Effector memory CD8-positive, alpha-beta T cell (primary cell): ENCODE data around the gene CC2D1B.

ENCODE experiments used
- ATAC-seq: fragments of 150-1000 bp; cut with Tn5 transposase; replicated peaks from 2 replicates; pipeline ENCODE4 v1.10.0; 2021; ENCODE audit warnings: mild to moderate bottlenecking, moderate library complexity
- DNase-seq, 3 experiments: peaks; one replicate each; pipeline ENCODE4 v3.0.0; 2021
- H3K27ac Mint-ChIP-seq, 2 donors: one replicate each; pipeline ENCODE4 v1.8.0; 2022; ENCODE audit warnings: mild to moderate bottlenecking in 2 of 2, mixed read lengths in 2 of 2, moderate library complexity in 2 of 2
- H3K27me3 Mint-ChIP-seq, 2 donors: one replicate each; pipeline ENCODE4 v1.8.0; 2022; ENCODE audit warnings: mixed read lengths in 2 of 2
- H3K36me3 Mint-ChIP-seq: one replicate; pipeline ENCODE4 v1.8.0; 2022; ENCODE audit warnings: mild to moderate bottlenecking, moderate library complexity, mixed read lengths; ENCODE audit not compliant: insufficient read depth
- H3K4me1 Mint-ChIP-seq, 2 donors: one replicate each; pipeline ENCODE4 v1.8.0; 2022; ENCODE audit warnings: low read depth in 2 of 2, mixed read lengths in 2 of 2
- H3K4me3 Mint-ChIP-seq, 2 donors: one replicate each; pipeline ENCODE4 v1.8.0; 2022; ENCODE audit warnings: mild to moderate bottlenecking in 2 of 2, mixed read lengths in 2 of 2, moderate library complexity in 2 of 2
- H3K9me3 Mint-ChIP-seq, 2 donors: one replicate each; pipeline ENCODE4 v1.8.0; 2022; ENCODE audit warnings: mixed read lengths in 2 of 2

The CC2D1B gene

GRCh38 chr1:52352690-52353089 is 13.3 kb downstream of the CC2D1B start:
- Mint-ChIP-seq H3K27me3 (no peaks in the 10 kb centered on the region), H3K4me3 (no peak overlapping the region), H3K4me1 (peaks cover 2 to 7% of the 10 kb centered on the region in 2 donors), H3K36me3 (peaks cover 42% of the 10 kb centered on the region), H3K9me3 (no peaks in the 10 kb centered on the region), H3K27ac (peak overlapping the region; percentile 78 to 83)
- ATAC-seq (no peak), DNase-seq (no peak)

GRCh38 chr1:52348704-52349300 is 17.2 kb downstream of the CC2D1B start:
- Mint-ChIP-seq H3K4me3 (no peak overlapping the region), H3K4me1 (peaks cover 0 to 5% of the 10 kb centered on the region in 2 donors), H3K27me3 (no peaks in the 10 kb centered on the region), H3K9me3 (no peaks in the 10 kb centered on the region), H3K36me3 (peaks cover 7% of the 10 kb centered on the region), H3K27ac (peak overlapping the region; percentile 13 to 42)
- no peak for DNase-seq
- no peak for ATAC-seq

GRCh38 chr1:52346653-52347052 is 19.4 kb downstream of the CC2D1B start:
- H3K9me3 Mint-ChIP-seq, result no peaks in the 10 kb centered on the region
- ATAC-seq (no peak), DNase-seq (no peak)
- peaks cover 0 to 5% of the 10 kb centered on the region in 2 donors for H3K4me1 Mint-ChIP-seq
- H3K27me3 Mint-ChIP-seq, result no peaks in the 10 kb centered on the region
- no peak overlapping the region for H3K27ac Mint-ChIP-seq
- H3K4me3 Mint-ChIP-seq, result no peak overlapping the region
- H3K36me3 Mint-ChIP-seq, result peaks cover 3% of the 10 kb centered on the region

GRCh38 chr1:52345252-52345651 is 20.8 kb downstream of the CC2D1B start:
- Mint-ChIP-seq H3K9me3 (no peaks in the 10 kb centered on the region), H3K4me3 (no peak overlapping the region), H3K27me3 (no peaks in the 10 kb centered on the region), H3K4me1 (peaks cover 0 to 5% of the 10 kb centered on the region in 2 donors), H3K27ac (peak overlapping the region in 1 of 2 donors; percentile 60), H3K36me3 (peaks cover 3% of the 10 kb centered on the region)
- DNase-seq, result no peak
- ATAC-seq, result no peak

- ATAC-seq (no peak), DNase-seq (no peak)
- H3K27ac Mint-ChIP-seq, result no peak overlapping the region
- peaks cover 0 to 5% of the 10 kb centered on the region in 2 donors for H3K4me1 Mint-ChIP-seq
- no peaks in the 10 kb centered on the region for H3K27me3 Mint-ChIP-seq
- H3K4me3 Mint-ChIP-seq, result no peak overlapping the region
- H3K36me3 Mint-ChIP-seq, result peaks cover 3% of the 10 kb centered on the region
- H3K9me3 Mint-ChIP-seq, result no peaks in the 10 kb centered on the region
Measured at GRCh38 chr1:52343979-52344378, 22.0 kb downstream of the CC2D1B start.

- Mint-ChIP-seq H3K36me3 (peaks cover 3% of the 10 kb centered on the region), H3K4me3 (no peak overlapping the region), H3K9me3 (no peaks in the 10 kb centered on the region), H3K27me3 (no peaks in the 10 kb centered on the region), H3K27ac (no peak overlapping the region), H3K4me1 (no peaks in the 10 kb centered on the region)
- DNase-seq (no peak), ATAC-seq (no peak)
Measured at GRCh38 chr1:52341655-52342260, 24.2 kb downstream of the CC2D1B start.

- ATAC-seq (no peak), DNase-seq (no peak)
- no peaks in the 10 kb centered on the region for H3K9me3 Mint-ChIP-seq
- H3K4me3 Mint-ChIP-seq, result no peak overlapping the region
- no peaks in the 10 kb centered on the region for H3K36me3 Mint-ChIP-seq
- no peaks in the 10 kb centered on the region for H3K27me3 Mint-ChIP-seq
- H3K4me1 Mint-ChIP-seq, result no peaks in the 10 kb centered on the region
- peak overlapping the region in 1 of 2 donors; percentile 15 for H3K27ac Mint-ChIP-seq
Measured at GRCh38 chr1:52337439-52337838, 28.6 kb downstream of the CC2D1B start.

- no peaks in the 10 kb centered on the region for H3K9me3 Mint-ChIP-seq
- H3K27me3 Mint-ChIP-seq, result no peaks in the 10 kb centered on the region
- DNase-seq, result no peak
- H3K27ac Mint-ChIP-seq, result no peak overlapping the region
- ATAC-seq, result no peak
- no peak overlapping the region for H3K4me3 Mint-ChIP-seq
- no peaks in the 10 kb centered on the region for H3K4me1 Mint-ChIP-seq
- no peaks in the 10 kb centered on the region for H3K36me3 Mint-ChIP-seq
Measured at GRCh38 chr1:52334906-52335528, 31.0 kb downstream of the CC2D1B start.

- DNase-seq, result no peak
- H3K27me3 Mint-ChIP-seq, result no peaks in the 10 kb centered on the region
- ATAC-seq, result no peak
- H3K4me1 Mint-ChIP-seq, result no peaks in the 10 kb centered on the region
- H3K36me3 Mint-ChIP-seq, result no peaks in the 10 kb centered on the region
- no peaks in the 10 kb centered on the region for H3K9me3 Mint-ChIP-seq
- H3K4me3 Mint-ChIP-seq, result no peak overlapping the region
- no peak overlapping the region for H3K27ac Mint-ChIP-seq
Measured at GRCh38 chr1:52332411-52332810, 33.6 kb downstream of the CC2D1B start.

- no peak overlapping the region for H3K27ac Mint-ChIP-seq
- DNase-seq, result no peak
- no peaks in the 10 kb centered on the region for H3K27me3 Mint-ChIP-seq
- no peak for ATAC-seq
- no peaks in the 10 kb centered on the region for H3K36me3 Mint-ChIP-seq
- H3K4me1 Mint-ChIP-seq, result no peaks in the 10 kb centered on the region
- H3K4me3 Mint-ChIP-seq, result no peak overlapping the region
- no peaks in the 10 kb centered on the region for H3K9me3 Mint-ChIP-seq
Measured at GRCh38 chr1:52328615-52329014, 37.4 kb downstream of the CC2D1B start.

- Mint-ChIP-seq H3K4me1 (no peaks in the 10 kb centered on the region), H3K27ac (no peak overlapping the region), H3K4me3 (no peak overlapping the region), H3K36me3 (no peaks in the 10 kb centered on the region), H3K27me3 (no peaks in the 10 kb centered on the region), H3K9me3 (no peaks in the 10 kb centered on the region)
- DNase-seq, result no peak
- no peak for ATAC-seq
Measured at GRCh38 chr1:52325786-52326185, 40.2 kb downstream of the CC2D1B start.

- Mint-ChIP-seq H3K4me3 (no peak overlapping the region), H3K27ac (no peak overlapping the region), H3K36me3 (no peaks in the 10 kb centered on the region), H3K27me3 (no peaks in the 10 kb centered on the region), H3K9me3 (no peaks in the 10 kb centered on the region), H3K4me1 (no peaks in the 10 kb centered on the region)
- no peak for DNase-seq
- ATAC-seq, result no peak
Measured at GRCh38 chr1:52323731-52324130, 42.3 kb downstream of the CC2D1B start.

- Mint-ChIP-seq H3K36me3 (peaks cover 4% of the 10 kb centered on the region), H3K27ac (no peak overlapping the region), H3K4me3 (no peak overlapping the region), H3K4me1 (no peaks in the 10 kb centered on the region), H3K9me3 (no peaks in the 10 kb centered on the region), H3K27me3 (no peaks in the 10 kb centered on the region)
- DNase-seq (no peak), ATAC-seq (no peak)
Measured at GRCh38 chr1:52321061-52321460, 44.9 kb downstream of the CC2D1B start.
